Measurements from ENCODE around the gene HOXA3.

Gene HOXA3

GRCh38 chr7:27158436-27159265, 6.3 kb upstream of the HOXA3 start:
- ATAC-seq, result no peak
- TF ChIP-seq ZNF70 (CRISPR knock-in tag; IDR thresholded peaks at IDR 0.05) (no peak), ZFP30 (CRISPR knock-in tag; IDR thresholded peaks at IDR 0.05) (no peak), OSR1 (CRISPR knock-in tag; IDR thresholded peaks at IDR 0.05) (no peak), TCF4 (CRISPR knock-in tag; IDR thresholded peaks at IDR 0.05; ENCODE audit: borderline replicate concordance) (no peak), ESRRG (CRISPR knock-in tag; IDR thresholded peaks at IDR 0.05) (no peak), POU6F1 (CRISPR knock-in tag; IDR thresholded peaks at IDR 0.05; ENCODE audit: borderline replicate concordance, low read depth) (no peak), CREB5 (CRISPR knock-in tag; IDR thresholded peaks at IDR 0.05; ENCODE audit: low read depth) (no peak), TOX (CRISPR knock-in tag; IDR thresholded peaks at IDR 0.05; ENCODE audit: borderline replicate concordance) (no peak), ARNTL (CRISPR knock-in tag; IDR thresholded peaks at IDR 0.05; ENCODE audit: borderline replicate concordance, low read depth) (no peak), PATZ1 (CRISPR knock-in tag; IDR thresholded peaks at IDR 0.05; ENCODE audit: borderline replicate concordance) (no peak), SNAI2 (CRISPR knock-in tag; IDR thresholded peaks at IDR 0.05) (no peak), RARB (CRISPR knock-in tag; IDR thresholded peaks at IDR 0.05) (no peak)

GRCh38 chr7:27157702-27158431, 5.5 kb upstream of the HOXA3 start:
- no peak for ATAC-seq
- no peak for TF ChIP-seq GLIS3 (CRISPR knock-in tag; IDR thresholded peaks at IDR 0.05)
- TF ChIP-seq PPARA (CRISPR knock-in tag; IDR thresholded peaks at IDR 0.05; ENCODE audit: borderline replicate concordance), result no peak
- TF ChIP-seq ISL1 (CRISPR knock-in tag; IDR thresholded peaks at IDR 0.05), result no peak
- TF ChIP-seq POU6F1 (CRISPR knock-in tag; IDR thresholded peaks at IDR 0.05; ENCODE audit: borderline replicate concordance, low read depth), result no peak
- no peak for TF ChIP-seq ZNF565 (CRISPR knock-in tag; conservative IDR thresholded peaks at IDR 0.05; ENCODE audit: low read depth)
- no peak for TF ChIP-seq OSR1 (CRISPR knock-in tag; IDR thresholded peaks at IDR 0.05)

GRCh38 chr7:27156916-27157701, 4.7 kb upstream of the HOXA3 start:
- no peak for ATAC-seq
- TF ChIP-seq BACH2 (CRISPR knock-in tag; IDR thresholded peaks at IDR 0.05; ENCODE audit: borderline replicate concordance), result no peak
- TF ChIP-seq CSDC2 (CRISPR knock-in tag; IDR thresholded peaks at IDR 0.05), result no peak
- TF ChIP-seq ARNTL (CRISPR knock-in tag; IDR thresholded peaks at IDR 0.05; ENCODE audit: borderline replicate concordance, low read depth), result no peak
- TF ChIP-seq TSHZ2 (CRISPR knock-in tag; IDR thresholded peaks at IDR 0.05), result no peak
- no peak for TF ChIP-seq ZC3H10 (CRISPR knock-in tag; IDR thresholded peaks at IDR 0.05)
- no peak for TF ChIP-seq ZNF565 (CRISPR knock-in tag; conservative IDR thresholded peaks at IDR 0.05; ENCODE audit: low read depth)
- no peak for TF ChIP-seq ZFP3 (CRISPR knock-in tag; IDR thresholded peaks at IDR 0.05)
- no peak for TF ChIP-seq TCF4 (CRISPR knock-in tag; IDR thresholded peaks at IDR 0.05; ENCODE audit: borderline replicate concordance)
- TF ChIP-seq CREB5 (CRISPR knock-in tag; IDR thresholded peaks at IDR 0.05; ENCODE audit: low read depth), result no peak
- TF ChIP-seq ZFP30 (CRISPR knock-in tag; IDR thresholded peaks at IDR 0.05), result no peak
- TF ChIP-seq RARB (CRISPR knock-in tag; IDR thresholded peaks at IDR 0.05), result no peak
- TF ChIP-seq CSRNP3 (CRISPR knock-in tag; IDR thresholded peaks at IDR 0.05), result no peak
- no peak for TF ChIP-seq TOX (CRISPR knock-in tag; IDR thresholded peaks at IDR 0.05; ENCODE audit: borderline replicate concordance)
- no peak for TF ChIP-seq ESRRG (CRISPR knock-in tag; IDR thresholded peaks at IDR 0.05)
- no peak for TF ChIP-seq SNAI2 (CRISPR knock-in tag; IDR thresholded peaks at IDR 0.05)
